Ovary (tissue), 9 donors: Measurements from ENCODE around the gene RANBP17. TPM values are rescaled to one million over a fixed set of nuclear protein-coding genes. Genes with fewer than 3 reads are reported as not detected.

Experiments used
- DNase-seq, 5 donors: peaks; one replicate each; pipeline ENCODE4 v3.0.0-alpha.2; 2019 to 2020
- H3K27ac ChIP-seq, 2 donors: fragments of 200-600 bp; one replicate each; pipeline versions ENCODE4 v1.5.1 to v1.8.0; 2019 to 2022
- H3K27me3 ChIP-seq: fragments of 200-600 bp; one replicate; pipeline ENCODE4 v1.8.0; 2022
- H3K36me3 ChIP-seq: fragments of 200-600 bp; sonication (generic); one replicate; pipeline ENCODE4 v1.5.1; 2019
- H3K4me1 ChIP-seq: one replicate; pipeline ENCODE4 v1.8.1; 2013; ENCODE audit warnings: mild to moderate bottlenecking, moderate library complexity; ENCODE audit not compliant: insufficient read depth
- H3K4me3 ChIP-seq: fragments of 200-600 bp; sonication (generic); one replicate; pipeline ENCODE4 v1.5.1; 2017
- H3K9me3 ChIP-seq, 2 donors: fragments of 200-600 bp in 1 of 2; sonication (generic) in 1 of 2; one replicate each; pipeline versions ENCODE4 v1.5.1 to v1.8.1; 2013 to 2019; ENCODE audit warnings: mild to moderate bottlenecking in 1 of 2, moderate library complexity in 1 of 2
- CTCF ChIP-seq, 3 donors: fragments of 450-650 bp in 2 of 3; fragments of 200-600 bp in 1 of 3; IDR thresholded peaks; one replicate each; pipeline versions ENCODE4 v1.5.1 to v1.8.0; 2016 to 2022; ENCODE audit warnings: antibody characterized with exemption in 3 of 3, mild to moderate bottlenecking in 1 of 3
- EP300 ChIP-seq: sonication (generic); formaldehyde crosslinking; IDR thresholded peaks from one replicate; pipeline ENCODE4 v1.6.1; 2017; ENCODE audit warnings: antibody characterized with exemption
- POLR2A ChIP-seq: fragments of 450-650 bp; IDR thresholded peaks from one replicate; pipeline ENCODE4 v1.6.1; 2017; ENCODE audit warnings: antibody characterized with exemption, mild to moderate bottlenecking, moderate library complexity
- WGBS, 3 donors: extraction: QIAGEN DNeasy Blood & Tissue Kit in 1 of 3; methylation state at CpG; one replicate each; pipeline versions ENCODE4 v1.1.5 to v1.1.7; 2013 to 2017; 5-methylcytosine and 5-hydroxymethylcytosine counted together
- intact Hi-C, 4 donors: fragments of 100-400 bp; cut with DNase I; formaldehyde crosslinking; loops; one replicate each; pipeline versions ENCODE4 v1.11.0 to v1.15.1; 2022 to 2023
- polyA plus RNA-seq, 2 donors: library from polyadenylated mRNA; stranded (reverse); fragments of 200-250 nt in 1 of 2; fragments of 350-450 nt in 1 of 2; fragmentation: Illumina TruSeq in 1 of 2; extraction: RNeasy Lipid Tissue Mini Kit (QIAGEN cat#74804) in 1 of 2; gene quantifications; one replicate each; pipeline ENCODE4 v1.2.3, GENCODE V29; 2013 to 2014
- total RNA-seq, 7 donors: library from RNA; depleted of rRNA in 2 of 7; stranded (reverse); fragments of >200 nt in 2 of 7; fragmentation: NEBNext Ultra II Directional in 3 of 7; extraction: Animal tissue kit (Norgen Biotek cat#: 25700) in 3 of 7; gene quantifications; one replicate each; pipeline versions ENCODE4 v1.1.0 to v1.2.4, GENCODE V29; 2016 to 2023
- donor health status: DM: no; HTN: no; CAD: no; lungs with moderate emphysema.
- donor health status: DM: no; HTN: no; CAD: no.
- donor health status: Bipolar disorder and iron deficiency.
- donor health status: DM: yes; HTN: yes; CAD: no.
- donor health status: DM: no; HTN: no; CAD: no.
- donor health status: DM: yes; HTN: yes; CAD: no.

RANBP17 gene
- total and polyA plus RNA-seq, 9 donors, result 1.3 to 16.1 (median 8.5) TPM

- WGBS, 3 donors, result 85 to 89% (median 86%) methylated on average over 5 of the region's 5 CpGs
- no peak overlapping the region for H3K27ac ChIP-seq
- DNase-seq, result no peak
- no peak overlapping the region for H3K4me3 ChIP-seq
- H3K4me1 ChIP-seq, result no peaks in the 10 kb centered on the region
- no peaks in the 10 kb centered on the region for H3K27me3 ChIP-seq
- no peaks in the 10 kb centered on the region for H3K36me3 ChIP-seq
- intact Hi-C loops, result no loop called here
- no peaks in the 10 kb centered on the region for H3K9me3 ChIP-seq
- TF ChIP-seq POLR2A (no peak), CTCF (IDR thresholded peaks at IDR 0.05) (no peak), EP300 (no peak)
Measured at GRCh38 chr5:171322527-171322926, 460.7 kb downstream of the RANBP17 start.

DNA sequence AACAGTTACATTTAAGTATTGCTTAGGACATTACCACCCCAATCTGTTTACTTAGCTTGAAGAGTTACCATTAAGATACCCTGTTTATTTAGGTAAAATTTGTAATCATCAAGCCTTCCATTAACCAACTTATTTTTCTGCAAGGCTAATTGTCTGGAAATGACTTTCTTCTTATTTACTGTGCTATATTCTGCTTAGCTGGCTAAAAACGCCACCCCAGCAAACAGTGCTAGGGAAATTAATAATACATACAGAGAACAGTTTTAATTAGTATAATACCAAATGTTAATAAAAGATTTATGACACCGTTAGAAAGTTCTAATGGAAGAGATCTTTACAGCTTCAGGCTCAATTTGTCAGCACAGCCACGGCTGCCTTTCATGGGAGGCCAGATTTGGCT is 461.2 kb downstream of the RANBP17 start:
- WGBS, 3 donors, result 60 to 69% (median 65%) methylated on average over 3 of the region's 3 CpGs
- Histone ChIP-seq H3K4me3 (no peak overlapping the region), H3K9me3 (no peaks in the 10 kb centered on the region), H3K27me3 (no peaks in the 10 kb centered on the region), H3K36me3 (no peaks in the 10 kb centered on the region), H3K27ac (no peak overlapping the region), H3K4me1 (no peaks in the 10 kb centered on the region)
- intact Hi-C loops, result no loop called here
- TF ChIP-seq EP300 (no peak), CTCF (IDR thresholded peaks at IDR 0.05) (no peak), POLR2A (no peak)
- DNase-seq, result no peak

DNA sequence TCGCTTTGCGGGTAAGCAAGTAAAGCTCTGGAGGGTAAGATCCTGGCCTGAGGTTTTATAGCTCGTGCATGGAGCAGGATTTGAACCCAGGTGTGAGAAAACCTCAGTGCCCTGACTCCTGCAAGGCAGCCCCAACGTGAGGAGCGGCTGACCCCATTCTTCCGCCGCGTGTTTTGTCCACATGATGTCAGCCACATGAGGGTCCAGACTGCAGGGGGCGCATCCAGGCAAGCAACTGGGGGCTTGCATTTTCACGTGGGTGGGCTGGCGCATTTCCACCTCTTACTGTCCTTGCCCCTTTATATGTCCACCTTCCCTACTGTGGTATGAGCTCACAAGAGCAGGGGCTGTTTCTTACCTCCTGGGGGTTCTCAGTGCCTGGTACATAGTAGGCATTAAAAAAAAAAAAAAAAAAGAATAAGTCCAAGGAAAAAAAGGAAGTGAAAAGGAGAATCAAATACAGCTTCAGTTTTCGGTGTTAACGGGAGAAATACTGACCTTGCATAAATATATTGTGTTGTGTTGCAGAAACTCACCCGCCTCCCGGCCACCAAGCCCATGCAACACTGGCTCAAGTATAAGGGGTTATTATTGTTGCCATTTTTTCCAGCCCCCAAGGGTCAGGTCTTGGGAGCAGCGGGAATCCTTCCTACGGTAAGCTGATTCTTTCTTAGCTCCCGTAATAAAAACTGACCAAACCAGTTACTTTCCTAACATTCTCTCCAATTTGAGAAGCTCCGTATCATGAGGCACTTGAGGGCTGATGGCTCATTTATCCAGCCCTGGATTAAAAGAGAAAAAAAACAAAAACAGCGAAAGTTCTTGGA is 462.2 kb downstream of the RANBP17 start:
- DNase-seq, result no peak
- TF ChIP-seq EP300 (no peak), CTCF (IDR thresholded peaks at IDR 0.05) (no peak), POLR2A (no peak)
- WGBS, 3 donors, result 32 to 43% (median 37%) methylated on average over 20 of the region's 20 CpGs
- H3K27ac ChIP-seq, result no peak overlapping the region
- no peaks in the 10 kb centered on the region for H3K4me1 ChIP-seq
- intact Hi-C loops, result no loop called here
- H3K36me3 ChIP-seq, result no peaks in the 10 kb centered on the region
- H3K9me3 ChIP-seq, result no peaks in the 10 kb centered on the region
- H3K4me3 ChIP-seq, result no peak overlapping the region
- H3K27me3 ChIP-seq, result no peaks in the 10 kb centered on the region

- H3K4me3 ChIP-seq, result no peak overlapping the region
- no peak for DNase-seq
- H3K4me1 ChIP-seq, result no peaks in the 10 kb centered on the region
- intact Hi-C loops, result loop anchor here in 2 of 4 donors (10.0 kb wide), 2 partner anchors 585 to 825 kb away; partner anchors contain the start of gene KCNIP1 (in 1 of the 2)
- no peaks in the 10 kb centered on the region for H3K27me3 ChIP-seq
- no peaks in the 10 kb centered on the region for H3K36me3 ChIP-seq
- H3K9me3 ChIP-seq, result no peaks in the 10 kb centered on the region
- no peak overlapping the region for H3K27ac ChIP-seq
- WGBS, 3 donors, result 52 to 65% (median 53%) methylated on average over 8 of the region's 8 CpGs
- TF ChIP-seq EP300, result no peak
- TF ChIP-seq POLR2A, result no peak
- TF ChIP-seq CTCF (IDR thresholded peaks at IDR 0.05), result no peak
Measured at GRCh38 chr5:171330021-171330420, 468.2 kb downstream of the RANBP17 start.
